Spleen (tissue), 3 donors: Measurements from ENCODE around the gene PLEKHH1.

Source experiments
- POLR2A ChIP-seq, 3 donors: fragments of 450-650 bp; IDR thresholded peaks; one replicate each; pipeline ENCODE4 v1.5.1; 2017; ENCODE audit warnings: antibody characterized with exemption in 3 of 3, mild to moderate bottlenecking in 1 of 3
- POLR2AphosphoS5 ChIP-seq, 3 donors: sonication (generic); formaldehyde crosslinking; IDR thresholded peaks; one replicate each; pipeline ENCODE4 v1.5.1; 2017; ENCODE audit warnings: antibody characterized with exemption in 3 of 3

- no peak for TF ChIP-seq POLR2A (IDR thresholded peaks at IDR 0.05)
- TF ChIP-seq POLR2AphosphoS5 (IDR thresholded peaks at IDR 0.05), result no peak
Measured at GRCh38 chr14:67490196-67490595, 42.9 kb upstream of the PLEKHH1 start.
